LNCAP (cell line): Measurements from ENCODE around the gene USP48.

ENCODE experiments used
- CTCF ChIP-seq: fragments of 450-650 bp; IDR thresholded peaks from 2 replicates; pipeline ENCODE4 v1.5.1; 2017; ENCODE audit warnings: mild to moderate bottlenecking

Gene USP48

GRCh38 chr1:21674957-21675356, 108.0 kb downstream of the USP48 start:
- TF ChIP-seq CTCF = no peak

- no peak for TF ChIP-seq CTCF
Observed at GRCh38 chr1:21673277-21673780, 109.6 kb downstream of the USP48 start.

GRCh38 chr1:21672478-21673276, 110.3 kb downstream of the USP48 start:
- TF ChIP-seq CTCF = no peak

- no peak for TF ChIP-seq CTCF
Observed at GRCh38 chr1:21671915-21672314, 111.0 kb downstream of the USP48 start.

- TF ChIP-seq CTCF = no peak
Observed at GRCh38 chr1:21670956-21671902, 111.7 kb downstream of the USP48 start.

- no peak for TF ChIP-seq CTCF
Observed at GRCh38 chr1:21670059-21670881, 112.7 kb downstream of the USP48 start.
